ENCODE data around the gene TCF3.
A peak's percentile ranks its signal among the peaks of the same experiment; 100 is the strongest.

TCF3 gene

DNA sequence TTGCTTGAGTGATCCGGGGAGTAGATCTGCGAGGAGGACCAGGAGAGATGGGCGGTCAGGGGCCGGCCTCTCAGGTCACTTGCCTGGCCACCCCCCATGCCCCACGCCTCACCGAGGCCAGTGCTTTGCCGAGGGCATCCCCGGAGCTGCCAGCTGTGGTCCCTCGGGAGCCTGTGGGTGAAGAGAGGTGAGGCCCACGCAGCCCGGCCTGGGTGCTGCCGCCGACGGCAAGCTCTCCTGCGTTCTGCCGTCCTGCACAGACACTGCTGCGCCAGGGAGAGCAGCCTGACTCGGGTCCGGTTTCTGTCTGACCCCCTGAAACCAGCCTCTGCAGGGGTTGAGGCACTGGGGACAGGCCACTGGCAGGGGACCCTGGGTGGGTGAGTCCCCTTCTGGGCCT, 31.4 kb downstream of the TCF3 start:
- FAIRE-seq (no peak), DNase-seq (ENCODE audit: insufficient read length) (no peak)
- no peak for TF ChIP-seq POLR2A (IDR thresholded peaks at IDR 0.05; ENCODE audit: low read depth, low read length)
- no peak for TF ChIP-seq TAF1 (IDR thresholded peaks at IDR 0.05; ENCODE audit: borderline replicate concordance, low read depth, low read length)
- TF ChIP-seq POLR2AphosphoS5 (IDR thresholded peaks at IDR 0.05; ENCODE audit: low read depth, low read length), result no peak

- FAIRE-seq, result no peak
- TF ChIP-seq POLR2A (IDR thresholded peaks at IDR 0.05; ENCODE audit: low read depth, low read length) (0 out of 2 replicates have a peak, but pooled peaks have one; percentile 9), POLR2AphosphoS5 (IDR thresholded peaks at IDR 0.05; ENCODE audit: low read depth, low read length) (no peak)
- DNase-seq (ENCODE audit: insufficient read length), result no peak
These were observed 31.9 kb downstream of the TCF3 start for GRCh38 chr19:1620502-1620901.

- TF ChIP-seq POLR2A (IDR thresholded peaks at IDR 0.05; ENCODE audit: low read depth, low read length) (no peak), POLR2AphosphoS5 (IDR thresholded peaks at IDR 0.05; ENCODE audit: low read depth, low read length) (no peak), TAF1 (IDR thresholded peaks at IDR 0.05; ENCODE audit: borderline replicate concordance, low read depth, low read length) (no peak)
- FAIRE-seq, result no peak
These were observed 32.7 kb downstream of the TCF3 start for GRCh38 chr19:1619703-1620102.

GRCh38 chr19:1619094-1619439, 33.3 kb downstream of the TCF3 start:
- FAIRE-seq, result no peak
- no peak for DNase-seq (ENCODE audit: insufficient read length)
- TF ChIP-seq TAF1 (IDR thresholded peaks at IDR 0.05; ENCODE audit: borderline replicate concordance, low read depth, low read length), result no peak
- no peak for TF ChIP-seq POLR2A (IDR thresholded peaks at IDR 0.05; ENCODE audit: low read depth, low read length)
- TF ChIP-seq POLR2AphosphoS5 (IDR thresholded peaks at IDR 0.05; ENCODE audit: low read depth, low read length), result no peak

More at GRCh38 chr19:1619703-1620102, 32.7 kb downstream of the TCF3 start:
- no peak for DNase-seq (ENCODE audit: insufficient read length)

DNA sequence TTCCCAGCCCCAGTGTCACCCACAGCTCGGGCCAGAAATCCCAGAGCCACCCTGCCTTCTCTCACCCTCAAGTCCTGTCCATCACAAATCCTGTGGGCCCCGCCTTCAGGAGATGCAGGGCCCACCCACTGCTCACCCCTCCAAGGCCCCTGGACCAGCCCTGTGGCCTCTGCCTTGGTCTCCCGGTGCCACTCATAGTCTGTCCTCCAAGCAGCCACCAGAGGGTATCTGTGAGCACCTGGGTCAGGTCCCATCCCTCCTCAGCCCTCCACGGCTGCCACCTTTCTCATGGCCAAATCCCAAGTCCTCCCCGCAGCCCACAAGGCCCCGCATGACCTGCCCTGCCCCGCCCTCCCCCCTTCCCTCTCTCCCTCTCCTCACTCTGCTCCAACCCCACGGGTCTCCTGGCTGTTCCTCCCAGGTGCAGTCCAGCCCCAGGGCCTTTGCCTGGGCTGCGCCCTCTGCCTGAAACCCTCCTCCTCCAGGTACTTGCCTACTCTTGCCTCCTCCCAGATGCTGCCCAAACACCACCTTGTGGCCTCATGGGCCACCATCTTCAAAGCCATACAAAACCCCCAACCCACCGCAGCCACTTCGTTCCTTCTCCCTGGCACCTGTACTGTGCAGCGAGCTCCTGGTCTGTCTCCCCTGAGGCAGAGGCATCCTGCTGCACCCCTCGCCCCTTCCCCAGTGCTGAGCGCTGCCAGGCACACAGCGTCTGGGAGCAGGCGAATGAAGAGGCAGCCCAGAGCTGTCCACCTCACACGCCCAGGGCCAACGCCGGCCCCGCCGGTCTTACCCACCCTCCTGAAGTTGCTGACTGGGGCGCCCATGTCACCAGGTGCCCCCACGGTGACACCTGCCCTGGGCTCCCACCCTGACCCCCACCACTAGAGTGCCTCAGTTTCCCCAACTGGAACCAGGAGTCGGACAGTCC, 34.0 kb downstream of the TCF3 start:
- TF ChIP-seq POLR2AphosphoS5 (IDR thresholded peaks at IDR 0.05; ENCODE audit: low read depth, low read length) (no peak), TAF1 (IDR thresholded peaks at IDR 0.05; ENCODE audit: borderline replicate concordance, low read depth, low read length) (no peak)
- FAIRE-seq (no peak), DNase-seq (ENCODE audit: insufficient read length) (peak; percentile 80)

GRCh38 chr19:1616875-1617274, 35.5 kb downstream of the TCF3 start:
- TF ChIP-seq TAF1 (IDR thresholded peaks at IDR 0.05; ENCODE audit: borderline replicate concordance, low read depth, low read length), result no peak
- TF ChIP-seq POLR2A (IDR thresholded peaks at IDR 0.05; ENCODE audit: low read depth, low read length), result no peak
- TF ChIP-seq POLR2AphosphoS5 (IDR thresholded peaks at IDR 0.05; ENCODE audit: low read depth, low read length), result no peak
- DNase-seq (ENCODE audit: insufficient read length) (no peak), FAIRE-seq (no peak)

- DNase-seq (ENCODE audit: insufficient read length) (no peak), FAIRE-seq (no peak)
- TF ChIP-seq TAF1 (IDR thresholded peaks at IDR 0.05; ENCODE audit: borderline replicate concordance, low read depth, low read length) (no peak), POLR2A (IDR thresholded peaks at IDR 0.05; ENCODE audit: low read depth, low read length) (no peak), POLR2AphosphoS5 (IDR thresholded peaks at IDR 0.05; ENCODE audit: low read depth, low read length) (no peak)
These were observed 36.0 kb downstream of the TCF3 start for GRCh38 chr19:1616396-1616795.

DNA sequence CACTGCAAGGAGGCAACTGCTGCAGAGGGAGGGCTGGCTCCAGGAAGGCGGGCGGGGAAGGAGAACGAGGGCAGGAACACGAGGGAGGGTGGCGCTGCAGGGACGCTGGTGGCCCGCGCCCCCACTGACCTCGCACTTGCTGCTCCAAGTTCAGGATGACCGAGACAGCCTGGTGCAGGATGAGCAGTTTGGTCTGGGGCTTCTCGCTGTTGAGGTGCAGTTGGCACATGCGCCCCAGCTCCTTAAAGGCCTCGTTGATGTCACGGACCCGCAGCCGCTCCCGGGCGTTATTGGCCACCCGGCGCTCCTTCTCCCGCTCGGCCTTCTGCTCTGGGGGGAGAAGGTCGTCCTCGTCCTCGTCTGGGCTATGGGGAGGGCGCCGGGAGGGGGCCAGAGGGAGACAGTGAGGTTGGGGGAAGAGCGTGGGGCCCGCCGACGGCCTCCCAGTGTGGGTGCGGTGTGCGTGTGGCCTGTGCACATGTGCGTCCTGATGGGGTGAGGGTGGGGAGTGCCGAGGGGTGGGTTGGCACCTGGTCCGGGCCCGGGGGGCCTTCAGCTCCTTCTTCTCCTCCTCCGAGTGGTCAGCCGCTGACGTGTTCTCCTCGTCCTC, 37.2 kb downstream of the TCF3 start:
- FAIRE-seq, result no peak
- DNase-seq (ENCODE audit: insufficient read length), result no peak
- TF ChIP-seq POLR2A (IDR thresholded peaks at IDR 0.05; ENCODE audit: low read depth, low read length) (no peak), POLR2AphosphoS5 (IDR thresholded peaks at IDR 0.05; ENCODE audit: low read depth, low read length) (no peak), TAF1 (IDR thresholded peaks at IDR 0.05; ENCODE audit: borderline replicate concordance, low read depth, low read length) (no peak)

DNA sequence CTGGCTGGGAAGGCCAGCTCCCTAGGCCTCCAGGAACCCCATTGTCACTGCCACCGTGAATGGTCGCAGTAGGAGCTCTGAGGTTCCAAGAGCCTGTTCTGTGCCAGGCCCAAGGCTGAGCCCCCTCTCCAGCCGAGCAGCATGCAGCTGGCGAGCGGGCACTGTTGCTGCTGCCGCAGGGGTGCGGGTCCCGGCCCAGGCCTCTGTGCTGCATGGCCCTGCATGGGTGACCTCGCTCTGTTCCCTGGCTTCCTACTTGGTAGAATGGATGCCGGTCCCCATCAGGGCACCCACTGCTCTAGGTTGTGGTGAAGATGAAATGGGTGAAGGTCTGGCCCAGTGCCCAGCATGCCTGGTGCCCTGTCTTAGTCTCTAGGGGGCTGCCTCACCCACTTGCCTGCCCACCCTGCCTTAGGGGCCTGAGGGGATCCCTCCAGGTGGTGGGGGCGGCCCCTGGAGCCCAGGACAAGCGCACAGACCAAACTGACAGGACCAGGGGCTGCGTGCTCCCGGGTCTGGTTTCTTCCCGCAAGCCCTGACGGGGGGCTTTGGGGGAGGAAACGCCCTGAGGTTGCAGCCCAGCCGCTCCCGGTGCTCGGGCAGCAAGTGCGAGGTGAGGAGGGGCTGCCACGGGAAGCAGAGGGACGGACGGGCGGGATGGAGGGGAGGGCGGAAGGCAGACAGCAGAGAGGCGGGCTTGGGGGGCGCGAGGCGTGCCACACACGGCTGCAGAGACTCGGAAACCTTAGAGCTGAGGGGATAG, 38.4 kb downstream of the TCF3 start:
- DNase-seq (ENCODE audit: insufficient read length) (no peak), FAIRE-seq (no peak)
- no peak for TF ChIP-seq POLR2A (IDR thresholded peaks at IDR 0.05; ENCODE audit: low read depth, low read length)
- TF ChIP-seq POLR2AphosphoS5 (IDR thresholded peaks at IDR 0.05; ENCODE audit: low read depth, low read length), result no peak
- TF ChIP-seq TAF1 (IDR thresholded peaks at IDR 0.05; ENCODE audit: borderline replicate concordance, low read depth, low read length), result no peak

DNA sequence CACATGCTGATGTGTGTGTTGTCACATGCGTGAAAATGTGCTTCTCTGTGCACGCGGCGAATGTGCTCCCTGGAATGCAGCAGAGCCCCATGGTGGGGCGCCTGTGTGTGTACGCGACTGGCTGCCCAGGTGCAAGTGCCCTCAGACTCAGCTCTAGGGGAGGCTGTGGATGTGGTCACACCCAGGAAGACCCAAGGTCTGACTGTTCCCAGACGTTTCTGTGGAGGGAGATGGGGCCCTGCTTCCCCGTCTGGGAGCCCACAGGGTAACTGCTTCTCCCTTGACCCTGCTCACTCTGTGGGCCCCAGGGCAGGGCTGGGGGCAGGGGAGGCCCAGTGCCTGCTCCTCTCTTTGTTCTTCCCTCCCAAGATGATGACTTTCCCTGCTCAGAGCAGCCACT, 39.3 kb downstream of the TCF3 start:
- TF ChIP-seq POLR2A (IDR thresholded peaks at IDR 0.05; ENCODE audit: low read depth, low read length), result no peak
- no peak for TF ChIP-seq POLR2AphosphoS5 (IDR thresholded peaks at IDR 0.05; ENCODE audit: low read depth, low read length)
- TF ChIP-seq TAF1 (IDR thresholded peaks at IDR 0.05; ENCODE audit: borderline replicate concordance, low read depth, low read length), result no peak
- DNase-seq (ENCODE audit: insufficient read length) (no peak), FAIRE-seq (no peak)
